Ishikawa (cell line): ENCODE data around the gene MAP3K1.

Experiments used
- CREB1 ChIP-seq: IDR thresholded peaks from 2 replicates; pipeline ENCODE4 v1.6.1; 2012; ENCODE audit warnings: low read depth
- EGR1 ChIP-seq: IDR thresholded peaks from 2 replicates; pipeline ENCODE4 v1.6.1; 2012
- EP300 ChIP-seq: IDR thresholded peaks from 2 replicates; pipeline ENCODE4 v1.6.1; 2012; ENCODE audit warnings: borderline replicate concordance
- FOXM1 ChIP-seq: IDR thresholded peaks from 2 replicates; pipeline ENCODE4 v1.6.1; 2012; ENCODE audit warnings: low read depth, borderline replicate concordance
- MAX ChIP-seq: IDR thresholded peaks from 2 replicates; pipeline ENCODE4 v1.6.1; 2012
- NFIC ChIP-seq: IDR thresholded peaks from 2 replicates; pipeline ENCODE4 v1.6.1; 2012
- RAD21 ChIP-seq: IDR thresholded peaks from 2 replicates; pipeline ENCODE4 v1.6.1; 2012; ENCODE audit warnings: low read depth
- REST ChIP-seq: IDR thresholded peaks from 2 replicates; pipeline ENCODE4 v1.6.1; 2012; ENCODE audit warnings: low read depth, mild to moderate bottlenecking
- TAF1 ChIP-seq: IDR thresholded peaks from 2 replicates; pipeline ENCODE4 v1.6.1; 2012; ENCODE audit warnings: low read depth, mild to moderate bottlenecking
- USF1 ChIP-seq: IDR thresholded peaks from 2 replicates; pipeline ENCODE4 v1.6.1; 2012
- ZBTB7A ChIP-seq: IDR thresholded peaks from 2 replicates; pipeline ENCODE4 v1.6.1; 2012; ENCODE audit warnings: low read depth

- TF ChIP-seq CREB1: no peak
- no peak for TF ChIP-seq REST
- no peak for TF ChIP-seq RAD21
- TF ChIP-seq MAX: no peak
- TF ChIP-seq EGR1: no peak
- no peak for TF ChIP-seq FOXM1
- no peak for TF ChIP-seq ZBTB7A
- no peak for TF ChIP-seq USF1
- no peak for TF ChIP-seq EP300
- no peak for TF ChIP-seq TAF1
- TF ChIP-seq NFIC: no peak
Observed at GRCh38 chr5:56856541-56857178, 41.3 kb downstream of the MAP3K1 start.
